SH-SY5Y (cell line): ENCODE results near the gene SMYD3.
A peak's percentile ranks its signal among the peaks of the same experiment; 100 is the strongest.

Experiments
- GATA2 ChIP-seq: IDR thresholded peaks from 2 replicates; pipeline ENCODE4 v1.6.1; 2011; ENCODE audit warnings: mild to moderate bottlenecking, low read depth, low read length
- GATA3 ChIP-seq: IDR thresholded peaks from 2 replicates; pipeline ENCODE4 v1.6.1; 2011; ENCODE audit warnings: low read depth, mild to moderate bottlenecking, low read length, moderate library complexity

The SMYD3 gene

DNA sequence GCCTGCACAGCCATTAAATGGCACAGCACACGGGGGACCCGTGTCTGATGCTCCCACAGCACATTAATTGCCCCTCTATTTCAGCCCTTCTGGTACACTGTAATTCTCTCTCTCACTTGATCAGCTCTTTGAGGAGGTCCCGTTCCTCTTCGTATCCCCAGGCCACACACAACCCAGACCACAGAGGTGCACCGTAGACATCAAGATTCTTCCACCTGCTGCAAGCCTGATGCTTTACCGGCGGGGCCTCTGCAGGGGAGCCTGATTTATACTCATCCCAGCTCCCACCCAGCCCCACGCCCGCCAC, 759 bp downstream of the SMYD3 start:
- TF ChIP-seq GATA3 = no peak
- no peak for TF ChIP-seq GATA2

DNA sequence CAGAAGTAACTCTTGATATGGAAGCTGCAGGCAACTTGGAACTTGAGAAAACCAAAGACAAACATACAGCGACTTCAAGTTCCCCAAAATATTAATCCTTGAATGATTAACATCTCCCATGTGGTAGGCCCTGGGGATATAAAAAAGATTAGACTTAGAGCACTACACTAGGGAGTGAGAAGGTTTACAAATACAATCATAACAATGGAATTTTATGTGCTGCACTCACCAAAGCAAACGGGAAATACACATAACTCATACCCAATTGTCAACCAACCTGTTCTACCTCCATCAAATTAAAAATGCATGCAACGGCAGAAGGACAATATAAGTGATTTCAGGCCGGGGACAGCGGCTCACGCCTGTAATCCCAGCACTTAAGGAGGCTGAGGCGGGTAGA, 3.7 kb downstream of the SMYD3 start:
- no peak for TF ChIP-seq GATA3
- TF ChIP-seq GATA2 = no peak

DNA sequence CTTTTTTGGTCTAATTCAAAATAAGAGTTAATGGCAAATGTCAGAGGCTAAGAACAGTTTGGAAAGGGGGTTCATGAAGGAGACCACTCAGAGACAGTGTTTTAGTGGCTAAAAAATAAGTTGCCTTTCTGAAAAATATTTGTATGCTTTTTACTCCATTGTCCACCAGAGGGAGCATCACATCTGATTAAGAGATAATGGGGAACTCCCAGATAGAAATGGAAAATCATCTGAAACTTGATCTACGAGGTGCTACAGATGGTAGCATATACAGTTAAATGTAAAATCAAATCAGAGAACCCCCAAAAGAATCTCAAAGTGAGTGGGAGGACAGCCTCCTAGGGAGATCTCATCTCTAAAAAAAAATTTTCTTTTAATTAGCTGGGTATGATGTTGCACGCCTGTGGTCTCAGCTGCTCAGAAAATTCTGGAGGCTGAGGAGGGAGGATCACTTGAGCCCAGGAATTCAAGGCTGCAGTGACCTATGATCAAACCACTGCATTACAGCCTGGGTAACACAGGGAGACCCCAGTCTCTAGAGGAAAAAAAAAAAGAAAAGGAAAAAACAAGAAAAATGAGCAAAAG, 9.7 kb downstream of the SMYD3 start:
- TF ChIP-seq GATA2 (peak; percentile 94), GATA3 (peak; percentile 98)

DNA sequence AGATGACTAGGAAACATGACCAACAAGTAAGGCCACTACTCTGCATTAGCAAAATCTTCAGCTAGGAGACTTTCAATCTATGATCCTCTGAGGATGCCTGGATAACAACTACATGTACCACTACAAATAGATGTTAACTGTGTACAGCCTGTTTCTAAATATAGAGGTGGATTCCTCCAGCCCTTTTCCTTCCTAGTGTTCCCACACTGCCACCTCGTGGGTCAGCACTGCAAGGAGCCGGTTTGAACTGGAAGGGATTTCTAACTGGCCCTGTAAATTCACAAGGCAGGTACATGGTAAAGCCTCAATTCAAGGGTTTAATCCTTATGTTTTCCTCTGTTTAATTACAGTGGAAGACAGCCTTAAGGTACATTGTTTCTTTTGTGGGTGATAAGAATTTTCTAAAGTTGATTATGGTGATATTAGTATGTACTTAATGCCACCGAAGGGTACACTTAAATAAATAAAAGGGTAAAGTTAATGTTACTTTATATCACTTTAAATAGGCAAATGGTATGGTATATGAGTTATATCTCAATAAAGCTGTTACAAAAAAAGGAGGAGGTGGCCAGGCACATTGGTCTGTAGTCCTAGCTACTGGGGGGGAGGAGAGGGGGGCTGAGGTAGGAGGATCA, 14.4 kb downstream of the SMYD3 start:
- TF ChIP-seq GATA2 (no peak), GATA3 (no peak)

DNA sequence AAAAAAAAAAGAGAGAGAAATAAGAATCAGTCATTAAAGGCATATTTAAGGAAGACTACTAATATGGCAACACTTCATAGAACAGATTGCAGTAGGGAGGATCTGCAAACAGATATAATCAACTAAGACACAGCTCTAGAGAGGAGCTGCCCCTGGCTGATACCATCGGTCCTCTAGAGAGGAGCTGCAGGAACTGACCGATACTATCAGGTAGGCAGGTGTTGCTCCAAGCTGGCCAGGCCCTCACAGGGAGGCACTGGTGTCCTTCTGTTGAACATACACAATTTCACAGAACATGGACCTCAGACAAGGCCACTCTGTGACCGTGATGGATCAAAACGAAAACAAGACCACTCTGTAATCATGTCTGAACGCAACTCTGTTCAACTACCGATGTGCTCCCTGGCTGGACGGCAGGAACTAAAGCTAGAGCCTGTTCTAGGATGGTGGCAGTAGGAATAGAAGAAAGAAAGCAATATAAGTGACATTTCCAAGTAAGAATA, 15.5 kb downstream of the SMYD3 start:
- TF ChIP-seq GATA3 = no peak
- no peak for TF ChIP-seq GATA2

DNA sequence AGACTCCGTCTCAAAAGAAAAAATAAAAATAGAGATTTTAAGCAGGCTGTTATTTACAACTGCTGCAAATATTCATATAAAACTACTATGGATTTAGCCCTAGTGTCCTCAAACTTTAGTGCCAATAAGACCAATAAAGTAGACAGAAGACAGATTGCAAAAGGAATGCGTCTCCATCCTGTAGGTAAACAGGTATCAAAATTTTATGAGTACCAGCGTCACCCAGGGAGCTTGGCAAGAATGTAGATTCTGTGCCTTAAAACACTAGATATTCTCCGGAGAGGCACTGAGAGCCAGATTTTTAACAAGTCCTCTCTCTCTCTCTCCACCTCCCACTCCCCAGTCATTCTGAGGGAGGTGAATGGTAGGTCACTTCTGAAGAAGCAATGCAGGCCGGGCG, 18.4 kb downstream of the SMYD3 start:
- TF ChIP-seq GATA3 = no peak
- no peak for TF ChIP-seq GATA2

DNA sequence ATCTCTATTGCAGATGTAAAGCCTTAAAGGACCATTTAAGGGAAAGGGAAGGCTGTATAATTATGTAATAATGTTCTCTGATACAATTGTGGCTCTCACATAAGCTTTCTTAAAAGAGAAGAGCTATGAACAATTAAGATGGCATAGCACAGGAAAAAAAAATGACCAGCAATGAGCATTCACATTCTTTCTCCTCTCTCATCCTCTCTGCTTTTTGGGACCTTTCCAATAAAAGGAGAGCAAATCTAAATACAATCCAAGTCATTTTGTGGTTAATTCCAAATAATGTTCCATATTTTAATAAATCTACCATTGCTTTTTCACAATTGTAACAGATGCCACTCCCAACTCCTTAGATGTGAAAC, 23.5 kb downstream of the SMYD3 start:
- no peak for TF ChIP-seq GATA3
- TF ChIP-seq GATA2 = no peak

DNA sequence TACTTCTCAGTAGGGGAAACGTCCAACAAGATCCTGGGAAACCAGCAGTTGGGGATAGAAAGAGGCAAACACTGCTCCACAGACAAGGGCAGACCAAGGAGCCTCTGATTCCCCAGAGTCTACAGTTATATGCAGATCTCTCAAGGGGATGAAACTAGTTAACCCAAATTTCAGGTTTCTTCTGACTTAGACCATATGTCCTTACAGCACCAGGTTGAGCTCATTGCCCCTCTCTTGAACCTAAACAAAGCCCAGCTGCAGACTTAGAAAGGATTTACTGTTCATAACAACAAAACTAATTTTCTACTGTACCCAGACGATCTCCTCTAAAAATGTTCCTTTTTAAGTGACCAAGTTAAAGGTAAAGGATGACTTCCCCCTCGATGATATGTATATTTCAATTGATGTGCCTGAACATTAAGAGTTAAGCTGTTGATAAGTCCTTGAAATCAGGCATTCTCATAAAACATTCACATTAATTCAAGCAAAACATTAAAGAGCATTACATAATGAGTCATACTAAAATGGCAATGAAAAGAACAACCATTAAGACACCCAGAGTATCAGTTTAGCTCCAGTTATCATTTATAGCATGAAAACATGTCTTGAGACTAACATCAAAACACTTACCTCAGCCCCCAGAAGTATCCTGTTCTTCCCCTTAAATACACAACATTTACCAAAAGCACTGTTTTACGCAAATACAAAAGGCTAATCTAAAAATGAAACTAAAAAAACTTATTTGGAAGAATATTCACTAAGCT, 24.1 kb downstream of the SMYD3 start:
- TF ChIP-seq GATA3 (no peak), GATA2 (no peak)

DNA sequence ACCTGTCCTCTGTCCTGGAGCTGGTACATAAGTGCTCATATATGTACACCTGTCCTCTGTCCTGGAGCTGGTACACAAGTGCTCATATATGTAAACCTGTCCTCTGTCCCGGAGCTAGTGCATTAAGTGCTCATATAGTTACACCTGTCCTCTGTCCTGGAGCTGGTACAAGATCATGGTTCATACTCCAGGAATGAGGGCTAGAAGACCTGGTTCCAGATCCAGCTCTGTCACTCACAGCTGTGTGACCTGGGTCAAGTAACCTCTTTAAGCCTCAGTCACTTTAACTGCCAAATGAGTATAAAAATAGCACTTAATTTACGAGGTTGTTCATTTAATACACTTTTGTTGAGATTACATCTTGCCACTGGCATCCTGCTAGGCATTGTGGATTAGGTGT, 28.0 kb downstream of the SMYD3 start:
- TF ChIP-seq GATA3 (no peak), GATA2 (no peak)

DNA sequence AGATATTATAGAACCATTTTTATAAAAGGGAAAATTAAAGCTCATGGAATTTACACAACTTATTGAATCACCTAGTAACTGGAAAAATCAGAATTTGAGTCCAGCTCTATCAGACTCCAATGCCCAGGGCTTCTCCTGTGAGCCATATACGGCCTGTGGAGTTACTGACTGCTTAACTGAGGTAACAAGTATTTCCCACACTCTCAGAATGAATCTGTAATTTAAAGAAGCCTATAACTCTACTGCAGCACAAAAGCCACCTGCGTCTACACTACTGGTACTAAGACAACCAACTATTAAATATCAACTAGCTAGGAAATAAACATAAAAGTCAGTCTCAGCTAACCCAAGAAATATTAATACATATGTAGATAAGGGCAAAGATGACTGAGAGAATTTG, 29.4 kb downstream of the SMYD3 start:
- TF ChIP-seq GATA2 (no peak), GATA3 (no peak)

DNA sequence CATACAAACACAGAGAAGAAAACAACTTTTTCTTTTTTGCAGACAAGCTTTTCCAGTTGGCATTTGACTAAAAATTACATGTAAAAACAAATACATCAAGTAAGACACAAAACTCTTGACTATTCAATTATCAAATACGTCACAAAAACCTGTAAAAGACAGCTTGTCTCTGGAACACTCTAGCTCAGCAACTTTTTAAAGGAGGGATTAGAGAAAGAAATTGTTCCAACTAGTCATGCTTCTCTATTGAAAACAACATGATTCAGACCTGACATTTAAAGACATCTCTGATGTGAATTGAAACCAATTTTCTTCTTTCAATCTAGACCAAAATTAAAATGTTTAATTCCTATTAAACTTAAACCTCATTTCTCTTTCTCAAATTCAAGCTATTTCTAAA, 30.3 kb downstream of the SMYD3 start:
- TF ChIP-seq GATA2 = no peak
- TF ChIP-seq GATA3 = no peak

DNA sequence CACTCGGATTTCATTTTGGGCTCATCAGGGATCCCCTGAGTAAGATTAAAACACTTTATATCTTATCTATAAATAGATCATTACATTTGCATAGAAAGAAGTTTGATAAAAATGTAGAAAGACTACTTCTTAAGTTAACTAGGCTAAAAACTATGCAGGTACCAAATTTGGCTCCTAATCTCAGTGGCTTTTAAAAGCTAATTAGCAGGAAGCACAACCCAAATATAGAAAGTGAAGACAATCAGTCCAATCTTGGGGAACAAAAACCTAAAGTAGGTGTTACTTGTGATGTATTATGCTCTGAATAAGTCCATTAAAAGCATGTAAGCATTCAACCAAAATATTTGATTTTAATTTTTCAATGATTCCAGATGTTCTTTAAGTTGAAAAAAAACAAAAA, 35.4 kb downstream of the SMYD3 start:
- TF ChIP-seq GATA2 (no peak), GATA3 (no peak)

DNA sequence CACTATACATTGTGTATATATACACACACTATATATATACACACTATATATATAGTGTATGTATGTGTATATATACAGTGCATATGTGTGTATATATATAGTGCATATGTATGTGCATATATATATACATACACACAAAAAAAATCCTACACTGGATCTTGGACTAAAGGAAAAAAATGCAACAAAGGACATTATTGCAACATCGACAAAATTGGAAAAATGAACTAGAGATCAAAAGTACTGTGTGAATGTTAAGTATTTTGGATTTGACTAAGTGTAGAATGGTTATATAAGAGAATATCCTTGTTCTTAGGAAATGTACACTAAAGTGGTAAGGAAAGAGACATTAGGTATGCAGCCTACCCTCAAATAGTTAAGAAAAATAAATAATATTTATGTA, 36.5 kb downstream of the SMYD3 start:
- TF ChIP-seq GATA2 (no peak), GATA3 (no peak)

DNA sequence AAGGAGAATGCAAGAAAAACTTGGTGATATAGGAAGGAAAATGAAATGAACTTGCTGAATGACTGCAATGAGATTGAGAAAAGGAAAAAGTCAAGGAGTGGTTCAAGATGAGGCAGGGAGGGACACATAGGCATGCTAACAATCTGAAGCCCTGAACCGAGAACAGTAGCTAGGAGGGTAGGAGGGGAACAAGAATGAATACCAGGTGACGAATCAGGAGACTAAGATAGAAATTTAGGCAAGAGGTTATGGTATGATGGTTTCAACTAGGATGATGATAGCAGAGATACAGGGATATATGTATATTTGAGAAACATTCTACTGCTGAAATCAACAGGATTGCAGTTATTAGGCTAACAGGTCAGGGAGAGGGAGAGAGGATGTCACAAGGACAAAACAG, 44.1 kb downstream of the SMYD3 start:
- TF ChIP-seq GATA2 (no peak), GATA3 (no peak)

DNA sequence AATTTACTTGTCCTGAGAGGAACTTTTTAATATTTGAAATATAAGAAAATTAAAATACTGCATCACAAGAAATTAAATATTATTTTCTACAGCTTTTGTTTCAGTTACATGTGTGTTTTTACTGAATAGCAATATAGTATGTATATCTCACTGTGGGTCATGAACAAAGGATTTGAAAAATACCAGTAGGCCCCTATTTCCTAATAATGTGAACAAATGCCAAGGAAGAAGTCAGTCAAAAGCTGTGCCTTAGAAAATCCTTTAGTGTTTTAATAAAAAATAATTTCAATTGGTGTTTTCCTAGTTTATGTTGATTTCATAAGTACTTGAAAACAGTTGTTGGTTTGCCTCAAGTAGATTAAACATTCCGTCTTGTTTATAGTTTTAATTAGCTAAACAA, 46.7 kb downstream of the SMYD3 start:
- no peak for TF ChIP-seq GATA2
- no peak for TF ChIP-seq GATA3
